NB4 (cell line): Measurements from ENCODE around the gene RIT2.

Source experiments
- MAX ChIP-seq: IDR thresholded peaks from 2 replicates; pipeline ENCODE4 v1.6.1; 2011; ENCODE audit warnings: low read depth, low read length
- TF ChIP-seq, protein P1 (sequence below): IDR thresholded peaks from one replicate; pipeline ENCODE4 v1.5.1; 2012; ENCODE audit warnings: low read depth, low read length

DNA sequence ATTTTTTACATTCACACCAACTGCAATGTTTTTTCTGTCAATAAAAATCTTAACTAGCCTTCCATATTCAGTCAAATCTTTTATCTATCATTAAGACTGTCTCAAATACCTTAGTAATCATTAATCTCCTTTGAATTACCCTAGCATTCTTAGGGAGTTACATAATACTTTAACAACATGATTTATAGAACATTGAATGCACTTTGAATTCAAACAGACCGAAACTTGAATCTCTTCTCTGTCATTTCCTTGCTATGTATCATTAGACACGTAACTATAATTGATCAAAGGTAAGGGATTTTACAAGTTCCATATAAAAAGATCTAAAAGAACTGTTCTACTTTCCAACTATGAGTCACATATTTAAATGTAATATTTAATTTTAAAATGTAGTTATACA is 330.9 kb downstream of the RIT2 start:
- TF ChIP-seq, protein P1, sequence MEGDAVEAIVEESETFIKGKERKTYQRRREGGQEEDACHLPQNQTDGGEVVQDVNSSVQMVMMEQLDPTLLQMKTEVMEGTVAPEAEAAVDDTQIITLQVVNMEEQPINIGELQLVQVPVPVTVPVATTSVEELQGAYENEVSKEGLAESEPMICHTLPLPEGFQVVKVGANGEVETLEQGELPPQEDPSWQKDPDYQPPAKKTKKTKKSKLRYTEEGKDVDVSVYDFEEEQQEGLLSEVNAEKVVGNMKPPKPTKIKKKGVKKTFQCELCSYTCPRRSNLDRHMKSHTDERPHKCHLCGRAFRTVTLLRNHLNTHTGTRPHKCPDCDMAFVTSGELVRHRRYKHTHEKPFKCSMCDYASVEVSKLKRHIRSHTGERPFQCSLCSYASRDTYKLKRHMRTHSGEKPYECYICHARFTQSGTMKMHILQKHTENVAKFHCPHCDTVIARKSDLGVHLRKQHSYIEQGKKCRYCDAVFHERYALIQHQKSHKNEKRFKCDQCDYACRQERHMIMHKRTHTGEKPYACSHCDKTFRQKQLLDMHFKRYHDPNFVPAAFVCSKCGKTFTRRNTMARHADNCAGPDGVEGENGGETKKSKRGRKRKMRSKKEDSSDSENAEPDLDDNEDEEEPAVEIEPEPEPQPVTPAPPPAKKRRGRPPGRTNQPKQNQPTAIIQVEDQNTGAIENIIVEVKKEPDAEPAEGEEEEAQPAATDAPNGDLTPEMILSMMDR = no peak
- TF ChIP-seq MAX = no peak
